ENCODE results near the gene ASB7.
"Not testable (repeated sequence)": the region's sequence is repeated elsewhere in the genome, so short reads cannot be mapped to it uniquely, and the experiment has no call there.

ASB7 gene

GRCh38 chr15:100671858-100672543 lies 69.6 kb downstream of the ASB7 start:
- no peak for DNase-seq (ENCODE audit: low read depth, low spot score)

GRCh38 chr15:100672959-100673358 lies 70.6 kb downstream of the ASB7 start:
- DNase-seq (ENCODE audit: low read depth, low spot score) = no peak
- no peak overlapping the region for H3K4me3 ChIP-seq (ENCODE audit: low read length)

More at GRCh38 chr15:100671858-100672543, 69.6 kb downstream of the ASB7 start:
- no peak overlapping the region for H3K4me3 ChIP-seq (ENCODE audit: low read length)

GRCh38 chr15:100679151-100679550 lies 76.8 kb downstream of the ASB7 start:
- not testable (repeated sequence) for DNase-seq (ENCODE audit: low read depth, low spot score); H3K4me3 ChIP-seq (ENCODE audit: low read length)

- no peak overlapping the region for H3K4me3 ChIP-seq (ENCODE audit: low read length)
- no peak for DNase-seq (ENCODE audit: low read depth, low spot score)
Observed at GRCh38 chr15:100680726-100681125, 78.3 kb downstream of the ASB7 start.

- DNase-seq (ENCODE audit: low read depth, low spot score) = no peak
- no peak overlapping the region for H3K4me3 ChIP-seq (ENCODE audit: low read length)
Observed at GRCh38 chr15:100681335-100681746, 79.0 kb downstream of the ASB7 start.

GRCh38 chr15:100682468-100682867 lies 80.1 kb downstream of the ASB7 start:
- H3K4me3 ChIP-seq (ENCODE audit: low read length) = no peak overlapping the region
- DNase-seq (ENCODE audit: low read depth, low spot score) = no peak

GRCh38 chr15:100683434-100683833 lies 81.0 kb downstream of the ASB7 start:
- no peak overlapping the region for H3K4me3 ChIP-seq (ENCODE audit: low read length)
- DNase-seq (ENCODE audit: low read depth, low spot score) = no peak

GRCh38 chr15:100684591-100684990 lies 82.2 kb downstream of the ASB7 start:
- DNase-seq (ENCODE audit: low read depth, low spot score) = no peak
- H3K4me3 ChIP-seq (ENCODE audit: low read length) = no peak overlapping the region

GRCh38 chr15:100686021-100686724 lies 83.8 kb downstream of the ASB7 start:
- H3K4me3 ChIP-seq (ENCODE audit: low read length) = no peak overlapping the region
- DNase-seq (ENCODE audit: low read depth, low spot score) = no peak

GRCh38 chr15:100686725-100687473 lies 84.5 kb downstream of the ASB7 start:
- H3K4me3 ChIP-seq (ENCODE audit: low read length) = no peak overlapping the region
- no peak for DNase-seq (ENCODE audit: low read depth, low spot score)

GRCh38 chr15:100687582-100688141 lies 85.3 kb downstream of the ASB7 start:
- DNase-seq (ENCODE audit: low read depth, low spot score) = no peak

GRCh38 chr15:100688549-100689120 lies 86.2 kb downstream of the ASB7 start:
- no peak for DNase-seq (ENCODE audit: low read depth, low spot score)
- no peak overlapping the region for H3K4me3 ChIP-seq (ENCODE audit: low read length)

More at GRCh38 chr15:100687582-100688141, 85.3 kb downstream of the ASB7 start:
- H3K4me3 ChIP-seq (ENCODE audit: low read length) = no peak overlapping the region

GRCh38 chr15:100689131-100689899 lies 86.9 kb downstream of the ASB7 start:
- no peak for DNase-seq (ENCODE audit: low read depth, low spot score)
- H3K4me3 ChIP-seq (ENCODE audit: low read length) = no peak overlapping the region

GRCh38 chr15:100690032-100690794 lies 87.8 kb downstream of the ASB7 start:
- H3K4me3 ChIP-seq (ENCODE audit: low read length) = no peak overlapping the region
- DNase-seq (ENCODE audit: low read depth, low spot score) = no peak

GRCh38 chr15:100690795-100691158 lies 88.4 kb downstream of the ASB7 start:
- no peak overlapping the region for H3K4me3 ChIP-seq (ENCODE audit: low read length)
- DNase-seq (ENCODE audit: low read depth, low spot score) = no peak

GRCh38 chr15:100691321-100691720 lies 88.9 kb downstream of the ASB7 start:
- no peak for DNase-seq (ENCODE audit: low read depth, low spot score)
- no peak overlapping the region for H3K4me3 ChIP-seq (ENCODE audit: low read length)

GRCh38 chr15:100692246-100692645 lies 89.9 kb downstream of the ASB7 start:
- DNase-seq (ENCODE audit: low read depth, low spot score) = no peak
- H3K4me3 ChIP-seq (ENCODE audit: low read length) = no peak overlapping the region

- no peak for DNase-seq (ENCODE audit: low read depth, low spot score)
- H3K4me3 ChIP-seq (ENCODE audit: low read length) = no peak overlapping the region
Observed at GRCh38 chr15:100692671-100693070, 90.3 kb downstream of the ASB7 start.
